HG03439 (cell line): ENCODE measurements around the gene ZSWIM1.
"Not testable (repeated sequence)": the region's sequence is repeated elsewhere in the genome, so short reads cannot be mapped to it uniquely, and the experiment has no call there.

ENCODE experiments used
- ATAC-seq: cut with Tn5 transposase; IDR thresholded peaks from one replicate; pipeline ENCODE4 v1.9.1; 2021; ENCODE audit warnings: mild to moderate bottlenecking, moderate library complexity; ENCODE audit not compliant: unreplicated experiment

ZSWIM1 gene

DNA sequence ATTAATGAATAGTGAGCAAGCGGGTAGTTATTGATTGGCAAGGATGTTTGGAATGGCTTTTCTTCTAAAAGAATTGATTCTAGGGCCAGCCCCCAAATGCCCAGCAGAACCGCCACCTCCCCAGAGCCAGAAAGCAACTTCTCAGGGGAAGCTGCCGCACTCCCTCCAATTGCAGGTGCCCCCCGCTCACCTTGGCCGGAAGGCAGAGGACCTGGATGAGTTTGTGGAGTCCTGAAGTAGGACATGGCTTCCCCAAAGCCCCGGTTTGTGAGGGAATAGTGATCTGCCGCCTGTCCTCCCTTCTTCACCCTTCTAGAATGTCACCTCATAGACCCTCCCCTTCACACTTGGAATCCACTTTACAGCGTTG, 6.3 kb downstream of the ZSWIM1 start, which contains the start of gene SPATA25:
Gene SPATA25, minus strand, starts transcription at position 277 of the 370 bp plus-strand sequence. Its CDS starts 32 bp downstream, at position 245.
- no peak for ATAC-seq

DNA sequence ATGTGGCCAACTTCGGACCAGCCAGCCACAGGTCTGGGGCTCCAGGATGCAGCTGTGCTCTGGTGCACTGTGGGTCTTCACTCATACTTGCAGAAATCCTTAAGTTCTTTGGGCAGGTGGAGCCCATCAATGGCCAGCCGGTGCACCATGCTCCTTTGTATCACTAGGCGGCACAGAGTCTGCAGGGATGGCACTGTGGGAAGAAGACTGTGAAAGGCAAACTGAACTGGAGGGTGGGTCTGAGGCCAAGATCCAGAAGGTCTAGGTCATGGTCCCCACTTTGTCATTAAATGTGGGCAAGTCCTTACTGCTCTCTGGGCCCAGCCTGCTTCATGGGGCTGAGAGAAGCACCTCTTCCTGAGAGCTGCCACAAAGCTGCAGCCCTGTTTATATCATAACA, 7.7 kb downstream of the ZSWIM1 start:
- no peak for ATAC-seq

- peak; percentile 4 for ATAC-seq
Observed at GRCh38 chr20:45890077-45890984, 9.3 kb downstream of the ZSWIM1 start.

DNA sequence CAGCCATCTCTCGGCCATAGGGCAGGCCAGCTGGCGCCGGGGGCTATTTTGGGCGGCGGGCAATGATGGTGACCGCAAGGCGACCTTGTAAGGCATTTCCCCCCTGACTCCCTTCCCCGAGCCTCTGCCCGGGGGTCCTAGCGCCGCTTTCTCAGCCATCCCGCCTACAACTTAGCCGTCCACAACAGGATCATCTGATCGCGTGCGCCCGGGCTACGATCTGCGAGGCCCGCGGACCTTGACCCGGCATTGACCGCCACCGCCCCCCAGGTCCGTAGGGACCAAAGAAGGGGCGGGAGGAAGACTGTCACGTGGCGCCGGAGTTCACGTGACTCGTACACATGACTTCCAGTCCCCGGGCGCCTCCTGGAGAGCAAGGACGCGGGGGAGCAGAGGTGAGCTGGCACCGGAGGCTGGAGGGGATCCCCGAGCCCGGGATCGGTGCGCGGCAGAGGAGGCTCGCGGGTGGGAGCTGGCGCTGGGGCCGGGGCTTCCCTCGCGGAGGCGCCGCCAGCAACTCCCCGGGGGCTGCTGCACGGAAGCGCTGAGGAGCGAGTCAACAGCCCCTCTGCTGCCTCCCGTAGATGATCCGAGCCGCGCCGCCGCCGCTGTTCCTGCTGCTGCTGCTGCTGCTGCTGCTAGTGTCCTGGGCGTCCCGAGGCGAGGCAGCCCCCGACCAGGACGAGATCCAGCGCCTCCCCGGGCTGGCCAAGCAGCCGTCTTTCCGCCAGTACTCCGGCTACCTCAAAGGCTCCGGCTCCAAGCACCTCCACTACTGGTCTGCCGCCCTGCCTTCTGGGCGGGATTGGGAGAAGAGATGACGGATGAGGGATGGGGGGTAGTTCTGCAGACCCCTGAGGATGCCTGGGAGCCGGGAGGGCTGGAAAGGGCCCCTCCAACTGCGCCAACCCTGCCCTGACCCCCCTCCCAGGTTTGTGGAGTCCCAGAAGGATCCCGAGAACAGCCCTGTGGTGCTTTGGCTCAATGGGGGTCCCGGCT, 10.3 kb downstream of the ZSWIM1 start, which contains the start of the genes CTSA and NEURL2:
Gene CTSA, plus strand, starts transcription at position 351 of the 999 bp plus-strand sequence. Its CDS starts 234 bp downstream, at position 585.
Gene NEURL2, minus strand, starts transcription at position 224 of the 999 bp plus-strand sequence. Its CDS starts 217 bp downstream, at position 7.
- ATAC-seq = peak; percentile 72

- ATAC-seq = no peak
Observed at GRCh38 chr20:45892049-45892825, 11.2 kb downstream of the ZSWIM1 start.

- no peak for ATAC-seq
Observed at GRCh38 chr20:45892828-45893500, 11.9 kb downstream of the ZSWIM1 start.

DNA sequence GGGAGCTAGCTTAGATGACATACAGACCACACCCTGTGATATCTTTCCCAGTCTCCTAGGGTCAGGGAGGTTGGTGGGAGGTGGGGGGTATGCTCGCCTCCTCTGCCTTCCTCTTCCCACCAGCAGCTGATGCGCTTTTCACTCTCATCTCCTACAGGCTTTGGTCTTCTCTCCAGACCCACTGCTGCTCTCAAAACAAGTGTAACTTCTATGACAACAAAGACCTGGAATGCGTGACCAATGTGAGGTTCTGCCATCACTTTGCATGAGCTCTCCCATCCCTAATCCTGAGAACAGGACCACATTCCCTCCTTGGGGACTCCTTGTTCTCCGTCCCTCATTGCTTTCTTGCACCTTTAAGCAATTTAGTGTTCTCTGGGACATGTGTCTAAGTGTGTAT, 12.8 kb downstream of the ZSWIM1 start:
- ATAC-seq = no peak

DNA sequence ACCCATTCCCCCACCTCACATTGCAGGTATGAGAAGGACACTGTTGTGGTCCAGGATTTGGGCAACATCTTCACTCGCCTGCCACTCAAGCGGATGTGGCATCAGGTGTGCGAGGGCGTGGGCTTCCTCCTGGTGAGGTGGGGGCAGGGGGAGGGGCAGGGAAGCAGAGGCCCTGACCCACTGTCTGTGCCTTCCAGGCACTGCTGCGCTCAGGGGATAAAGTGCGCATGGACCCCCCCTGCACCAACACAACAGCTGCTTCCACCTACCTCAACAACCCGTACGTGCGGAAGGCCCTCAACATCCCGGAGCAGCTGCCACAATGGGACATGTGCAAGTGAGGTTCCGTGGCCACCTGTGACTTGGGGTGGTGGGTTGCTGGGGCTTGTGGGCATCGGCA, 13.8 kb downstream of the ZSWIM1 start:
- no peak for ATAC-seq

DNA sequence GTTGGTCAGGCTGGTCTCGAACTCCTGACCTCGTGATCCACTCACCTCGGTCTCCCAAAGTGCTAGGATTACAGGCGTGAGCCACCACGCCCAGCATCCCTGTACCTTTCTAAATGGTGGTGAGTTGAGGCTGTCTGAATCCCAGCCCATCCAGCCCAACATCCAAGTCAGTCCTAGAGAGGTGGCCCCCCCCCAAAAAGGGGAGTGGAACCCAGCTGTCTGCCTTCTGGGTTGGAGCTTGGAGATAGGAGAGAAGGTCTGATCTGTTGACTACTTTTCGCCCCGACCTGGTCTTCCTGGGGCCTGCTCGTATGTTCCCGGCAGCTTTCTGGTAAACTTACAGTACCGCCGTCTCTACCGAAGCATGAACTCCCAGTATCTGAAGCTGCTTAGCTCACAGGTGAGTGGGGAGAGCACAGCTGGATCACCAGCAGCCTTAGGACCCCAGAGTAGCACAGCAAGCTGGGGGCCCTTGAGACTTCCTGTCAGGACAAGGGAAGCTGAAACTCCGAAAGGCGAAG, 15.7 kb downstream of the ZSWIM1 start:
- ATAC-seq = no peak

GRCh38 chr20:45897289-45897688, 16.3 kb downstream of the ZSWIM1 start:
- no peak for ATAC-seq

GRCh38 chr20:45897692-45898091, 16.7 kb downstream of the ZSWIM1 start:
- ATAC-seq = no peak

GRCh38 chr20:45898285-45898684, 17.3 kb downstream of the ZSWIM1 start:
- ATAC-seq = no peak

GRCh38 chr20:45899046-45899835, 18.2 kb downstream of the ZSWIM1 start:
- ATAC-seq = no peak

- not testable (repeated sequence) for ATAC-seq
Observed at GRCh38 chr20:45901332-45901731, 20.3 kb downstream of the ZSWIM1 start.

- no peak for ATAC-seq
Observed at GRCh38 chr20:45902199-45902701, 21.2 kb downstream of the ZSWIM1 start.

DNA sequence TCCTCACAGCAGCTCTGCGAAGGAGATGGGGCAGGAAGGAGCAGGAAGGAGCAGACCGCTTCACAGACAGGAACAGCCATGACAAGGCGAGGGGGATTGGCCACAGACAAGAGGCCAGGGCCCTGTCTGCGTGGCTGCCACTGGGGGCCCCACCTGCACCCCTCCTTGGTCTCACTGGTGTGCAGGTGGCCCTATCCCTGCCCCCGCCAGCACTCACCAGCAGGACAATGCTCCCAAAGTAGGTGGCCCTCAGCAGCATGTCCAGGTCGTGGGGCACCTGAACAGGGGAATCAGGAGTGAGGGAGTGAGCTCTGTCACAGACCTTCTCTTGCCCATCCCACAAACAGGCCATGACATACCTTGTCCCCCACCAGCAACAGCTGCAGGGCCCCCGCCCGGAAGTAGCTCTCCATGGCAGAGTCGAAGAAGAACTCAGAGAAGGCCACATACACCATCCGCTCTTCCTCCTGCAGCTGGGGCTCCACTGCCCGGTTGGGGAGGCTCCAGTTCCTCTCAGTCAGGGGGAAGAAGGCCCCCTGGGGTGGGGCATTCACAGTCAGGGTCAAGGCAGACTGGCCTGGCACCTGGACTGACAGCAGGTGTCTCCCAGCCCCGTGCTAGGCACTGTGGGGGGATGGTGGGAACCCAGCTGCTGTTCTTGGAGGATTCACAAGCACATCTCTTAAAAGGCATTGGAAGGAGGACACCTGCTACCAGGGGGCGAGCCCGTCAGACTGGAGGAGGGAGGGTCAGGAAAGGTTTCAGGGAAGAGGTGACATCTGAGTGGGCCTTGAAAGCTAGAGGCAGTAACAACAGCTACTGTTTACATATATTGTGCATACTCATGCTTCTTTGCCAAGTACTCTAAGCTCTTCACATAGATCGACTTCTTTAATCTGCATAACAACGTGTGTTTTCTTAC, 23.8 kb downstream of the ZSWIM1 start:
- no peak for ATAC-seq

DNA sequence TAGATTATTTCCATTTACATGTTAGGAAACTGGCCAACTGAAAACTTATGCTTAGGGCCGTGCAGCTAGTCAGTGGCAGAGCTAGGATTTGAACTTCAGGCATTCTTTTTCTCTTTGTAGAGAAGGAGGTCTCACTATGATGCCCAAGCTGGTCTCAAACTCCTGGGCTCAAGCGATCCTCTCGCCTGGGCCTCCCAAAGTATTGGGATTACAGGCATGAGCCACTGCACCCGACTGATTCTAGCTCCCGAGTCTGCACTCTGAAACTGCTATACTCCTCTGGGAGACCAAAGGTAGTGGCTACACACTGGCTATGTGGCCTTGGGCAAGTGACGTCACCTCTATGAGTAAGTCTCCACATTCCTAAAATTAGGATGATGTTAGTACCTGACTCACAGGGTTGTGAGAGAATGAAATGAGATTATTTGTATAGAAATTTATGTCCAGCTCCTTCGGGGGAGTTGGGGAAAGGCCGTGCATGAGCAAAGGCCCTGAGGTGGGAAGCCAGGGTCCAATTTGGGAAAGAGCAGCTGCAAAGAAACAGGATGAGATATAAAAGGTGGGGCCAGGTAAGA, 24.6 kb downstream of the ZSWIM1 start:
- ATAC-seq = no peak
